Stimulated activated CD4-positive, alpha-beta T cell treated with anti-CD3 and anti-CD28 coated beads, Interleukin-1b, Interleukin-23, amount 100 ng/mL, for 4 hours (primary cell): Measurements from ENCODE around the gene RIGI.
"Not testable (repeated sequence)": the region's sequence is repeated elsewhere in the genome, so short reads cannot be mapped to it uniquely, and the experiment has no call there.

Source experiments
- DNase-seq, 2 donors: peaks; one replicate each; pipeline ENCODE4 v3.0.0-alpha.2; 2020; ENCODE audit warnings: low read depth in 2 of 2

Gene RIGI

DNA sequence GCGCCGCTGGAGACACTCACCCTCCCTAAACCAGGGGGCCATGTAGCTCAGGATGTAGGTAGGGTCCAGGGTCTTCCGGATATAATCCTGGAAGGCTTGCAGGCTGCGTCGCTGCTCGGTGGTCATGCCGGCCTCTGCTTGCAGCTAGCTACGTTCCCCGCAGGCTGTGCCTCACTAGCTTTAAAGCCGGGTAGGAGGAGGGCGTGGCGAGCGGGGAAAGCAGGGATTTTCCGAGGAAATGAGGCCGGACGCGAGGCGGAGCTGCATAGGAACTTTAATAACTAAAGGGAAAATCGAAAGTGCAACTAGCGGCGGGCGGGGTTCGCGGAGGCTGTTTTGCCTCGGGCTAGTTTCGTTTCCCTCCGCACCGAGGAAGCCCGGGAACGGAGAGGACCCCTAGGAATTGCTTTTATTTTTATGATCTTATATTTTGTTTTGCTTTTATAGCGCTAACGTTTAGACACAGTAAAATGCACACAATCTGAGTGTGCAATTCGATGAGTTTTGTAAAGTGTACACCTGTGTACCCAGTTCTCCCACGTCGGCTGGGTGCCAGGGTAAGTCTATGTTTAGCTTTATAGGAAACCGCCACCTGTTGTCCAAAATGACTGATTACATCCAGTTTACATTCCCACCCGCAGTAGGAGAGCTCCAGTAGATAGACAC is at the start of gene RIGI:
TSS of gene RIGI (minus strand) at position 156 of the 666 bp plus-strand sequence. CDS start at position 126, 30 bp downstream.
- peak; percentile 57 to 60 for DNase-seq

- DNase-seq, result no peak
Observed at GRCh38 chr9:32574858-32575257, 48.9 kb upstream of the RIGI start.

DNA sequence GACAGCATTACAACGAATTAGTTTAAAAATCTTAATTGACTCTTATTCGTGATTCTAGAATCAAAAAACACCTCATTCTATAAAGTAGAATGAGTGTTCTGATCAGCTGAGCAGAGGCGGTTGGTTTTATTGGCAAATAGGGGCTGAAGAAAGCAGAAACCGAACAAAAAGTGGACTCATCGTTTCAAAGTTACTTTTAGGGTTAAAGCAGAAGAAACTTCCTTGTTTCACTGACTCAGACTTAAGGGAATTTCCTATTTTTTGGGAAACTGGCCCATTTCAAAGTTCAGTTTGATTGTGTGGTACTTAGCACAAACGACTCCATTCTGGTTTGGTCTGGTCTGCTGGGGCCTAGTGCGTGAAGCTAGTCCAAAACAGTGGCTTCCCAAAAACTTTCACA is 47.8 kb upstream of the RIGI start:
- no peak for DNase-seq

GRCh38 chr9:32572900-32573523 is 47.0 kb upstream of the RIGI start, which contains the start of gene NDUFB6:
Gene NDUFB6 (minus strand): TSS chr9:32573159. CDS start chr9:32573060, 99 bp downstream.
- peak; percentile 90 to 92 for DNase-seq

GRCh38 chr9:32571969-32572899 is 46.2 kb upstream of the RIGI start:
- DNase-seq, result peak; percentile 29 to 66

DNA sequence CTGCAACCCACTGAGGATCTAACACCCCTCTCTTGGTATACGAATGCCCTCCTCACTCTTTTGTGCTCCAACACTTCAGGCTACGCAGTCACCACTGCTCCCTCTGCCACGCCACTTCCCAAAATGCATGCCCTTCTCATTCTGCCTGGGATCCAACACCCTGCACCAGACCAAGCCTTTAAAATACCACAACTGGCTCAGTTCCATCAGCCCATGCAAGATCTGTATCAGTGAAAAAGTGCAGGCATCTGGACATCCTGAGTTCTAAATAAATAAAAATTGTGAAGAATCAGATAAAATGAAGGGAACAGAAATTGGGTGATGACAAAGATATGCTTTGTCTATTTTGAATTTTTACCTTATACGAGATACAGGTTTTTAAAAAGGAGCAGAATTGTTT is 44.3 kb upstream of the RIGI start:
- no peak for DNase-seq

DNA sequence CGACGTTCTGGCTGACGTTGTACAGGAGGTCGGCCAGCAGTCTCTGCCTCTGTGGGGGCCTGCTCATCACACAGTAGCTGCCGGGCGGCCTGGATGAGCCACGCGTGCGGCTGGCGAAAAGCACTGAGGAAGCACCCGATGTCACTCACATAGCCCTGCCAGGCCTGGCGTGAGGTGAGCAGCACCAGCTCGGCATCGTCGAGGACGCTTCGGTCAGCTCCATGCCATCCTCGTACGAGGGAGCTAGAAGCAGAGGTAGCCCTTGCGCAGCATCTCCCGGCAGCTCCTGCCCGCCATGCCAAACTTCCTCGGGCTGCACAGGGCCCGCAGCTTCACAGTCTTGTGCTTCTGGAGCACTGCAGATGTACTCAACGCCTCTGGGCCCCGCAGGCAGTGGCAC is 40.8 kb upstream of the RIGI start:
- no peak for DNase-seq

DNA sequence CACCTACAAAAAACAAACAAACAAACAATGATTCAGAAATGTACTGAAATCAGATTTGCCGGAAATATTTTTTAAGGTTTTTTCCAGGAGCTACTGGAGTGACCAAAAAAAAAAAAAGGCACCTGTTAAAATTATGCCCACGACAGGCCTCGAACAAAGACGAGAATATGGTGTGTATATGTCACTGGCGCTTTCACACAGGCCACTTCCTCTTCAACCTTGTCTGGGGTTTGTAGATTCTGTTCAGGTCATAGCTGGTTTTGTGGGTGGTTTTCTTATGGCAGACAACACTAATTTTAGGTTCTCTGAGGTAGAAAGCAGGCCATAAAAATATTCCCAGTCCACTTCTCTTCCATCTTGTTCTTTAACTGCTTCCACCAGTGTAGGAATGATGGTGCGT is 40.0 kb upstream of the RIGI start:
- DNase-seq, result no peak

DNA sequence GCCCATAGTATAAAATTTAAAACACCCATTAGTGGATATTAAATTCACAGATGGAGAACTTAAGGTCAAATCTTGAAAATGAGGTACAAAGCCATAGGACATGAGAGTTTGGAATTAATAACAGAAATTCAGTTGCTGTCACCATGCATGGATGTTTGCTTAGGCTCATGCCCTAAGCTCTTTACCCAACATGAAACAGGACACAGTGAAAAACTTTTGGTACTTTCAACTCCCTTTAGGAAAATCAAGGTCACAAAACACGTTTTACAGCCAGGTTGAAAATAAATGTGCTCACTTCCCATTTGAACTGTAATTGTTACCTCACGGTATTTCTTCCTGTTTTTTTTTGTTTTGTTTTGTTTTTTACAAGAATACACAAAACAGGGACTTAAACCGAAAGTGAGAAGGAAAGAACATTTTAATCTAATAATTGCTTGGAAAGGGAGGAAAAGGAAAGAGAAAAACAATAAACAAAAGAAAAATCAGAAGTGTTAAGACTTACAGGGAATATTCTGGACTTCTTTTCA is 32.5 kb upstream of the RIGI start:
- no peak for DNase-seq

DNA sequence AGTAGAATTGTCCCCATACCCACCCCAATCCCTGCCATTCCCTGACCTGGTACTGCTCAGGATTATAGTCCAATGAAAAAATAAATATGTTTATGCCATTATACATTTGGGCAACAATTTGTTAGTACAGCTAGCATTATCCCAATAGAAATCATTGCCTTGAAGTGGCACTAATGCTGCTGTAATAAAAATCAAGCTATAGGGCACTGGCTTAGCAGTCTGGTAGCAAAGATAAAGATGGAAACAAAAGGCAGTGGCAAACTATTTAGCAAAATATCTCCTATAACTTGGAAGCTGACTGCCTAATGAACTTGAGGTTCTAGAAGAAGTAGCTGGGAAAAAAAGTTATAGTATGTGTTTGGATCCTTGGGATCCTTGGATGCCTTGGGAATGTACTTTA is 28.6 kb upstream of the RIGI start:
- DNase-seq, result no peak

- no peak for DNase-seq
Observed at GRCh38 chr9:32554107-32554506, 28.1 kb upstream of the RIGI start.

GRCh38 chr9:32552172-32552872 is 26.3 kb upstream of the RIGI start, which contains the start of the genes SMIM27 and TOPORS:
Gene SMIM27 (plus strand): TSS chr9:32552327. CDS start chr9:32552435, 108 bp downstream.
Gene TOPORS (minus strand): TSS chr9:32552586. CDS start chr9:32552436, 150 bp downstream.
- DNase-seq, result peak; percentile 84 to 90

DNA sequence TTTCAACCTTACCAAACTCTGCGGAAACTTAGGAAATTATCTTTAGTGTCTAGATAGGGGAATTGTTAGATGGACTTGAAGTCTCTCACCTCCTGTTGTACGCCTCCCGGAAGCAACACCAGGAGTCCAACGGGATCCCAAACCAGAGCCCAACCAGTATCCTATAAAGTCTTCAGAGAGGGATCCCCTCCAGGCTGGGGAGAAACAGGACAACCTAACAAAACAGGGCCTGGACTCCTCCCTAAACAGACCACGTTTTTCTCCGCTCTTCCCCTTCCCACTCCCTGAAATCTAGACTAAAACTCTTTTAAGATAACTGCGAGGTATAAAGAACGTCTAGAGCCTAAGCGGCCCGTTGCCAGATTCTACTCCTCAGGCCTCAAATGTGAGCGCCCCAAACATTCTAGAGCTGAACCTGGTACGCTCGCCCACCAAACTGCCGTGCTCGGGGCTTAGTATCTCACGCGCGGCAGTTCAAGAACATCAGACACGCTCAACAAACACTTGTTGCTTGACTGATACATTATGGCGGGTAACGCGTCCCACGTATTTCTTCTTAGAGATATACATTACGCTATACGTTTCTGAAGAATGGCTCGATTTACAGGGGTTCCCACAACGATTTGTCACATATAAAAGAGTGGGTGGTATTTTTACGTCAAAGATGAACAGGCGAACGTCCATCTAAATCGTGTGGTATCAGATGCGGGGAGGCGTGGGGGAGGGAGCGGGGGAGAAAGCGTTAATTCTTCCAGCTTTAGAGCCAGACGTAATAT is 25.5 kb upstream of the RIGI start:
- peak; percentile 27 to 28 for DNase-seq

GRCh38 chr9:32550562-32551275 is 24.7 kb upstream of the RIGI start:
- DNase-seq, result peak; percentile 88 to 90

GRCh38 chr9:32550150-32550561 is 24.2 kb upstream of the RIGI start:
- DNase-seq, result no peak

GRCh38 chr9:32548213-32548612 is 22.2 kb upstream of the RIGI start:
- DNase-seq, result not testable (repeated sequence)

- no peak for DNase-seq
Observed at GRCh38 chr9:32545884-32546283, 19.9 kb upstream of the RIGI start.

DNA sequence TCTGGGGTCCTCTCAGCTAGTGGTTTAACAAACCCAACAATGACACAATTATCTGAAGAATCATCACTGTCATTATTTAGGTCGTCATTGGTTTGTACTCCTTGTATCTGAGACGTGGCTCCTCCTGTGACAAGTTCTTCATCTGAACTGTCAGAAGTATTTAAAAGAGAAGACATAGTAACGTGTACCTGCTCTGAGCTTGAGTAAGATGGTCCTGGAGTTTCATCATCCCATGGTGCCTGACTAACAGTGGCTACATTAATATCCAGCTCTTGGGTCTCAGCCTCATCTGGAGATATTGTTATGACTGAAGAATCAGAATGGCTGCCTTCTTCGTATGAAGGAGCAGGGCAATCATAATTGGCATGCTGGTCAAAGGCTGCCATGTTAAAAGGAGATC is 17.1 kb upstream of the RIGI start:
- DNase-seq, result no peak

DNA sequence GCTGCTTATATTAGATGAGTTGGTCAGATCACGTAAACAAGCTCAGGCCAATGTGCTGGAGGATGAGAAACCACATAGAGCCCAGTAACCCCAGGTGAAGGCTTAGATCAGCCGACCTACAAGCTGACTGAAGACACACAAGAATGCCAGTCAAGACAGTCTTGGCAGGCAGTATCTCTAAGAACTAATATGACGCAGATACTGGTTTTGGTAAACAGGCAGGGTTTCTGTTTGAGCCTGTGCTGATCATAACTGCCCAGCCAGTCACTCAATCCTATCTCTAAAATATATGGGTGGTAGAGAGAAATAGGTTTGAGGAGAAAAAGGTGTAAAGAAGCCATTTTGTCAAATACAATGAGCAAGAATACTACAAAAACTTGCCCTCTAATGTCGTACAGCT is 7.8 kb upstream of the RIGI start:
- DNase-seq, result no peak

- DNase-seq, result no peak
Observed at GRCh38 chr9:32533336-32533735, 7.3 kb upstream of the RIGI start.
